SH-SY5Y (cell line): ENCODE data around the gene RYR1.

Experiments used
- GATA2 ChIP-seq: IDR thresholded peaks from 2 replicates; pipeline ENCODE4 v1.6.1; 2011; ENCODE audit warnings: mild to moderate bottlenecking, low read depth, low read length
- GATA3 ChIP-seq: IDR thresholded peaks from 2 replicates; pipeline ENCODE4 v1.6.1; 2011; ENCODE audit warnings: low read depth, mild to moderate bottlenecking, low read length, moderate library complexity

DNA sequence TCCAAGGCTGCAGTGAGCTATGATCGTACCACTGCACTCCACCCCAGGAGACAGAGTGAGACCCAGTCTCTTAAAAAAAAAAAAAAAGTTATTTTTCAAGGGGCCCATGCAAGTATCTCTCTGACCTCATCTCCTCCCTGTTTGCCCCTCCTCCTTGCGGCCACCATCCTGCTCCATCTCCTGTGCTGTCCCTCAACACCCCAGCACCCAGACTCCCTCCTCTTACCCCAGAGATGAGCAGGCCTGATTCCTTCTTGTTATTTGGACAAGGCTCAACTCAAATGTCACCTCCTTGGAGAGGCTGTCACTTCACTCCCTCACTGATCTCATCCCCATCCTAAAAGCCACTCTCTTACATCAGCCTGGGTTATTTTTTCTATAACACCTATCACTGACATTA, 4.4 kb downstream of the RYR1 start:
- TF ChIP-seq GATA2 (no peak), GATA3 (no peak)
